HepG2 (cell line): ENCODE measurements around the gene LMAN1L. TPM values are rescaled to one million over a fixed set of nuclear protein-coding genes. Genes with fewer than 3 reads are reported as not detected.
A peak's percentile ranks its signal among the peaks of the same experiment; 100 is the strongest.

Source experiments
- AKNA ChIP-seq: sonication (generic); formaldehyde crosslinking; IDR thresholded peaks from 2 replicates; pipeline ENCODE4 v1.4.0; 2020; ENCODE audit warnings: missing genetic modification reagents, borderline replicate concordance
- BRF2 ChIP-seq: sonication (generic); formaldehyde crosslinking; IDR thresholded peaks from 2 replicates; pipeline ENCODE4 v1.8.1; 2022; ENCODE audit warnings: mild to moderate bottlenecking, missing genetic modification reagents
- CBFB ChIP-seq: sonication (generic); formaldehyde crosslinking; IDR thresholded peaks from 2 replicates; pipeline ENCODE4 v1.4.0; 2020; ENCODE audit warnings: missing genetic modification reagents
- CENPT ChIP-seq: sonication (generic); formaldehyde crosslinking; IDR thresholded peaks from 2 replicates; pipeline ENCODE4 v1.8.0; 2022; ENCODE audit warnings: low read depth, mild to moderate bottlenecking, moderate library complexity, missing genetic modification reagents
- FOXO4 ChIP-seq: sonication (generic); formaldehyde crosslinking; conservative IDR thresholded peaks from 2 replicates; pipeline ENCODE4 v1.8.1; 2023; ENCODE audit warnings: missing genetic modification reagents
- GZF1 ChIP-seq: sonication (generic); formaldehyde crosslinking; IDR thresholded peaks from 2 replicates; pipeline ENCODE4 v1.5.1; 2020; ENCODE audit warnings: mild to moderate bottlenecking, missing genetic modification reagents
- NAIF1 ChIP-seq: sonication (generic); formaldehyde crosslinking; IDR thresholded peaks from 2 replicates; pipeline ENCODE4 v1.5.0; 2020; ENCODE audit warnings: mild to moderate bottlenecking, missing genetic modification reagents, borderline replicate concordance
- NFKBIZ ChIP-seq: IDR thresholded peaks from 2 replicates; pipeline ENCODE4 v1.6.1; 2018; ENCODE audit warnings: missing genetic modification reagents, missing compliant biosample characterization
- NFYC ChIP-seq: IDR thresholded peaks from 2 replicates; pipeline ENCODE4 v1.6.1; 2016; ENCODE audit warnings: missing genetic modification reagents, missing compliant biosample characterization
- PATZ1 ChIP-seq: sonication (generic); formaldehyde crosslinking; IDR thresholded peaks from 2 replicates; pipeline ENCODE4 v1.4.0; 2020; ENCODE audit warnings: missing genetic modification reagents
- PRDM15 ChIP-seq: sonication (generic); formaldehyde crosslinking; IDR thresholded peaks from 2 replicates; pipeline ENCODE4 v1.4.0; 2020; ENCODE audit warnings: missing genetic modification reagents
- RORA ChIP-seq: sonication (generic); formaldehyde crosslinking; IDR thresholded peaks from 2 replicates; pipeline ENCODE4 v1.5.0; 2020; ENCODE audit warnings: mild to moderate bottlenecking, missing genetic modification reagents, moderate library complexity
- ZNF180 ChIP-seq: sonication (generic); formaldehyde crosslinking; IDR thresholded peaks from 2 replicates; pipeline ENCODE4 v1.4.0; 2020; ENCODE audit warnings: low read depth, missing genetic modification reagents, borderline replicate concordance
- ZNF317 ChIP-seq: sonication (generic); formaldehyde crosslinking; IDR thresholded peaks from 2 replicates; pipeline ENCODE4 v1.5.0; 2020; ENCODE audit warnings: mild to moderate bottlenecking, missing genetic modification reagents
- ZNF331 ChIP-seq: sonication (generic); formaldehyde crosslinking; IDR thresholded peaks from 2 replicates; pipeline ENCODE4 v1.4.0; 2020; ENCODE audit warnings: missing genetic modification reagents
- ZNF430 ChIP-seq: sonication (generic); formaldehyde crosslinking; IDR thresholded peaks from 2 replicates; pipeline ENCODE4 v1.9.0; 2021; ENCODE audit warnings: mild to moderate bottlenecking, missing genetic modification reagents
- ZNF484 ChIP-seq: sonication (generic); formaldehyde crosslinking; IDR thresholded peaks from 2 replicates; pipeline ENCODE4 v1.5.1; 2020; ENCODE audit warnings: mild to moderate bottlenecking, low read depth, missing genetic modification reagents, borderline replicate concordance
- polyA plus RNA-seq, 8 experiments: library from polyadenylated mRNA; depleted of rRNA in 3 of 8; stranded (reverse) in 7 of 8; unstranded in 1 of 8; fragments of >200 nt; fragmentation: Illumina TruSeq in 4 of 8; extraction: Trizol in 4 of 8; gene quantifications; 2 replicates each; pipeline versions ENCODE4 v1.2.1 to v1.2.3, GENCODE V29; 2011 to 2016; ENCODE audit warnings: low read depth in 4 of 8, missing spikeins in 1 of 8, mixed read lengths in 1 of 8; ENCODE audit not compliant: insufficient read depth in 1 of 8
- total RNA-seq, 5 experiments: library from RNA; depleted of rRNA; stranded (reverse); fragments of >200 nt; fragmentation: Illumina TruSeq; extraction: Trizol; gene quantifications; 2 replicates each; pipeline ENCODE4 v1.2.3, GENCODE V29; 2016; ENCODE audit warnings: low read depth in 1 of 5

LMAN1L gene
- total and polyA plus RNA-seq, 2 of the 13 experiments (the other 11 are each of a cell fraction or from before 2014, with no cell fraction given), result not detected

GRCh38 chr15:74843445-74843828, 30.8 kb downstream of the LMAN1L start (continued):
- no peak for TF ChIP-seq RORA
- 0 out of 2 replicates have a peak, but pooled peaks have one; percentile 3 for TF ChIP-seq PATZ1 (CRISPR knock-in tag)
- 0 out of 2 replicates have a peak, but pooled peaks have one; percentile 6 for TF ChIP-seq BRF2 (CRISPR knock-in tag)
- peak; percentile 2; the same call in 1 of the 2 replicates for TF ChIP-seq ZNF430 (CRISPR knock-in tag)
- 0 out of 2 replicates have a peak, but pooled peaks have one; percentile 1 for TF ChIP-seq NFKBIZ (CRISPR knock-in tag)
- TF ChIP-seq ZNF317, result no peak
- peak; percentile 6; the same call in 1 of the 2 replicates for TF ChIP-seq CBFB (CRISPR knock-in tag)
- no peak for TF ChIP-seq NFYC (CRISPR knock-in tag)
- no peak for TF ChIP-seq AKNA (CRISPR knock-in tag)
- no peak for TF ChIP-seq ZNF180 (CRISPR knock-in tag)
- 0 out of 2 replicates have a peak, but pooled peaks have one; percentile 18 for TF ChIP-seq PRDM15
- TF ChIP-seq ZNF484, result no peak
- no peak for TF ChIP-seq CENPT
- TF ChIP-seq NAIF1, result no peak
- TF ChIP-seq GZF1, result no peak
- TF ChIP-seq FOXO4 (CRISPR knock-in tag), result no peak
- no peak for TF ChIP-seq ZNF331 (CRISPR knock-in tag)
